Left forelimb (tissue), 1 donor: ENCODE measurements around the gene PRKAR1B.

ENCODE experiments used
- DNase-seq: peaks from one replicate; pipeline ENCODE4 v3.0.0-alpha.2; 2018; ENCODE audit warnings: low spot score

PRKAR1B gene

DNA sequence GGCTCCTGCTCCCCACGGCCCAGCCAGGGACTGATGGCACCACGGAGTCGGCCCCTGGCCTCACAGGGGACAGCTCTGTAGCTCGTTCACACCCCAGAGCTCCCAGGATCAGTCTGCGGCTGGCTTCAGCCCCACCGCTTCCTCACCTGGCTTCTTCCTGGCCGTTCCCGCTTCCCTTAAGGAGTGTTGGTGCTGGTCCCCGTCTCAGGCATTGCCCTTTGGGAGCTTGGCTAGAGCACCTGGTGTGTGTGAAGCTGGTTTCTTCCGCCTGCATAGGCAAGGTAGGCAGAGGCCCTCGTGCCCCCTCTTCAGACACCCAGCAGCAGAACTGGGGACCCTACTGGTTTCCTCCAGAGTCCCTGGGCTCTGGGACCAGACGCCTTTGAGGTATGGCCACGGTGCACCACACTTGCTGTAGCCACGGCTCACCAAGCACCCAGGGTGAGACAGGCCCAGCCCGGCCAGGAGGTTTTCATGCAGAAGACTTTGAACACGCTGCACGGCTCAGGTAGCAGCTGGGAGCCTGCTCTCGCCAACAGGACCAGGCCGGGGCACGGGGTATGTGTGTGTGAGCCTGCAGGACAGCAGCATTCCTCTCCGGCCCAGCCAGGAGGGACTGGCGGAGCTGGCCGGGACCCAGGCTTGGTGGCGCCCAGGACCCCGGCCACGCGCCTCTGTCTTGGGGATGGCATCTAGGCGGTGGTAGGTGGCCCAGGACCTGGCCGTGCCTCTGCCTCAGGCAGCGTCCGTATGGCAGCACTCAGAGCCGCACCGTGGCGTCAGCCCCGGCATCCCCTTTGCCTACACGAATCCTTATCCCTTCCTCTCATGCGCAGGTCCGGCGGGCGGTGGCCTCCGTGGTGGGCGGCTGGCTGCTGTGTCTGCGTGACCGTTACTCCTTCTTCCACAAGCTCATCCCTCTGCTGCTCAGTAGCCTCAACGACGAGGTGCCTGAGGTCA is 13.2 kb upstream of the PRKAR1B start:
- DNase-seq = peak; percentile 59

DNA sequence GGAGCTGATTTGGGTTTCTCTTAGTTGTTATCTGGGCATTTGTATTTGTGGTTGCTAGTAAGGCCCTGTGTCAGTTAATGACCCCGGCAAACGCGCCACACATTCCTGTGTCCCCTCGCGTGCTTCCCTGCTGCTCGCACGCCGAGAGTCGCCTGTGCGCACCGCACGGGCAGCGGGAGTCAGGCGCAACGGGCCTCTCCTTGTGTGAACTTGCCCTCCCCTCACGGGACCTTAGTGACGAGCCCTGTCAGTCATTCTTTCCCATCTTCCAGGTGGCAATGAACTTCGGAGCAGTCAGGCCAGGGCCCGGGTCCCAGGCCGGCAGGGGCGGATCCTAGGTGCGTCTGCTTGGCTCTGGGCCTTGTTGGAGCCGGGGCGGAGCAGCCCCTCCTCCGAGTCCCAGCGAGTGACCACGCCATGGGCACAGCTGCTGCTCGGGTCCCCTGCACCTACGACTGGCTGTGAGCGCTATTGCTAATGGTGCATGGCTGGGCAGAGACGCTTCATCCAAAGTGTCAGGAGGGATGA is 12.4 kb upstream of the PRKAR1B start:
- peak; percentile 62 for DNase-seq

GRCh38 chr7:738723-739454 is 11.8 kb upstream of the PRKAR1B start:
- no peak for DNase-seq

DNA sequence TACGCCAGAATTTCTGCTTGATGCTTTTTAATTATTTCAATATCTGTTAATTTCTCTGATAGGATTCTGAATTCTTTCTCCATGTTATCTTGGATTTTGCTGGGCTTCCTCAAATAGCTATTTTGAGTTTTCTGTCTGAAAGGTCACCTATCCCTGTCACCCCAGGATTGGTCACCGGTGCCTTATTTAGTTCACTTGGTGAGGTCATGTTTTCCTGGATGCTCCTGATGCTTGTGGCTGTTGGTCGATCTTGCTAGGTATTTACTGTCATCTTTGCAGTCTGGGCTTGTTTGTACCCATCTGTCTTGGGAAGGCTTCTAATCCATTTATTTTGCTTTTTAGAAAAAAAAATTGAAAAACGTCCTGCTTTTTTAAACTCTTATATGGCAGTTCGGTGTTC is 11.2 kb upstream of the PRKAR1B start:
- DNase-seq = no peak

- no peak for DNase-seq
Observed at GRCh38 chr7:734808-735207, 7.7 kb upstream of the PRKAR1B start.

DNA sequence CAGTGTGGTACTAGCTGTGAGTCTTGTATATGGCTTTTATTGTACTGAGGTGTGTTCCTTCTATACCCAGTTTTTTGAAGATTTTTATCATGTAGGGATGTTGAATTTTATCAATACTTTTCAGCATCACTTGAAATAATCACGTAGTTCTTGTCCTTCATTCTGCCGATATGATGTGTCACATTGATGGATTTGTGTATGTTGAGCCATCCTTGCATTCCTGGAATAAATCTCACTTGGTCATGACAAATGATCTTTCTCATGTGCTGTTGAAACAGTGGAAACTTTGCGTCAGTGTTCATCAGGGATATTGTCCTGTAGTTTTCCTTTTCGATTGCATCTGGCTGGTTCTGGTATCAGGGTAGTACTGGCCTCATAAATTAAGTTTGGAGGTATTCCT is 7.1 kb upstream of the PRKAR1B start:
- no peak for DNase-seq

GRCh38 chr7:732556-732955 is 5.5 kb upstream of the PRKAR1B start:
- no peak for DNase-seq

GRCh38 chr7:732094-732541 is 5.0 kb upstream of the PRKAR1B start:
- no peak for DNase-seq

- peak; percentile 30 for DNase-seq
Observed at GRCh38 chr7:731440-732085, 4.5 kb upstream of the PRKAR1B start.

DNA sequence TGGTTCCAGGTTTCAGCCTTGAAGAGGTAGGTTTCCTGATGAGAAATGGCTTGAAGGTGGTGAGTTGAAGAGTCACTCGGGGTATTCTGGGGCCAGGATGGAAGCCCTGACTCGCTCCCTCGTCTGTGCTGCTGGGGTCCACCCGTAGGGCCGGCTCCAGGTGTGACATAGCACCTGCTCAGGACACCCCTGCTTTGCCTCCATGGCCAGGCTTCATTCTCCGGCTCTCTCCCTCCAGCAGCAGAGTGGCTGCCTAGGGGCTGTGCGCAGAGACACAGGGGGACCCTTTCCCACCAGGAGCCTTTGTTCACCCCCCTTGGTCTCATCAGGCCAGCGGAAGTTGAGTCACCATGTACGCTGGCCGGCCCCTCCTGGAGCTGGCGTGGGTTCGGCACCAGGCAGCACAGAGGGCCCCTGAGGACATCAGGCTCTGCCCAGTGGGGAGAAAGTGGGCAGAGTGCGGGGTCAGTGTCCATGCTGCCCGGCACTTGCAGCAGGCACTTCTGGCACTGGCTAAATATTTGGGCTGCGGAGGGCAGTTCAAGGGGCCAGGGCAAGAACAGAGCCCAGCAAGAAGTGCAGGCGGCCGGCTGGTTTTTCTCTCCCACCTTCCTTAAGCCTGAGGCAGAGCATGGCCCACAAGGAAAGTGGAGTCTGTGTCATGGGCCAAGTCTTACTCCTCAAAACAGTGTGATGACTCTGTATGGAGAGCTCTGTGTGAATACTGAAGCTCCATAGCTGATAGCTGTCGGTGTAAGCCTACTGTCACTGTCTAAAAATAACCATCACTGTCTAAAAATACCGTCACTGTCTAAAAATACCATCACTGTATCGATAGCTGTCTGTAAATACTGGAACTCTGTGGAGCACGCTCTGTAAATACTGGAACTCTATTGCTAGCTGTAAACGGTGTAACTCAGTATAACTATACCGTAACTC is 3.7 kb upstream of the PRKAR1B start:
- peak; percentile 55 for DNase-seq

DNA sequence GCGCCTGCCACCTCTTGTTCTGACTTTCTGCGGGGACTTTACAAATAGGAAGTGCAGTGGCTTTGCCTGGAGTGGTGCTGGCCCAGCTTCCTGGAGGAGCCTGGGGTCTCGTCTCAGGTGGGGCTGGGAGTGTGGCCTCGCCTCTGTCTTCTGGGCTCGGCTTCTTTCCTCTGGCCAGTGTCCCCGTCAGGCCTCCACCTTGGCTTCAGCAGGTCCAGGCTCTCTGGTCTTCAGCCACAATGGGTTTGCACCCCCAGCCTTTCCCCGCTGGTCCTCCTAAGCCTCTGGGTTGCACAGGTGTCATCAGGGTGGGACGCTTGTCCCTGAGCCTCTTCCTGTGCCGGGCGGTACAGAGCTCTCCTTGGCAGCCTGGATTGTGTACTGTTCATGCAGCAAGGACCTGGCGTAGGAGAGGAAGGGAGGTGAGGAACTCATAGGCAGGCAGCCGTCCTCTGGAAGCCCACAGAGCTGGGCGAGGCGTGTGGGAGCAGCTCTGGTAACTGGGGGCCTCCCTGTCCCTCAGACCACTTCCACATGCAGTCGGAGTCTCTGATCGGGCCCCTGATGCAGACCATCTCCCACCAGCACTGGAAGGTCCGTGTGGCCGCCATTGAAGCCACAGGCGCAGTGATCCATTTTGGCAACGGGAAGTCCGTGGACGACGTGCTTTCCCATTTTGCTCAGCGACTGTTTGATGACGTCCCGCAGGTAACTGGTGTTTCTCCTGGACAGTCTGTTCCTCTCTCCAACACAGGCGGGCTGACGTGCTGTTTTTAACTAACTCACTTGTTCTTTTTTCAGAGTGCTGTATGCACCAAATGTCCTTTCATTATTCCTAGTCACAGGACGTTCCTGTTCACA is 2.3 kb upstream of the PRKAR1B start:
- DNase-seq = peak; percentile 52

GRCh38 chr7:728602-729001 is 1.5 kb upstream of the PRKAR1B start:
- peak; percentile 31 for DNase-seq

GRCh38 chr7:727806-728460 is 852 bp upstream of the PRKAR1B start:
- no peak for DNase-seq

- no peak for DNase-seq
Observed at GRCh38 chr7:726854-727103, 302 bp downstream of the PRKAR1B start.

DNA sequence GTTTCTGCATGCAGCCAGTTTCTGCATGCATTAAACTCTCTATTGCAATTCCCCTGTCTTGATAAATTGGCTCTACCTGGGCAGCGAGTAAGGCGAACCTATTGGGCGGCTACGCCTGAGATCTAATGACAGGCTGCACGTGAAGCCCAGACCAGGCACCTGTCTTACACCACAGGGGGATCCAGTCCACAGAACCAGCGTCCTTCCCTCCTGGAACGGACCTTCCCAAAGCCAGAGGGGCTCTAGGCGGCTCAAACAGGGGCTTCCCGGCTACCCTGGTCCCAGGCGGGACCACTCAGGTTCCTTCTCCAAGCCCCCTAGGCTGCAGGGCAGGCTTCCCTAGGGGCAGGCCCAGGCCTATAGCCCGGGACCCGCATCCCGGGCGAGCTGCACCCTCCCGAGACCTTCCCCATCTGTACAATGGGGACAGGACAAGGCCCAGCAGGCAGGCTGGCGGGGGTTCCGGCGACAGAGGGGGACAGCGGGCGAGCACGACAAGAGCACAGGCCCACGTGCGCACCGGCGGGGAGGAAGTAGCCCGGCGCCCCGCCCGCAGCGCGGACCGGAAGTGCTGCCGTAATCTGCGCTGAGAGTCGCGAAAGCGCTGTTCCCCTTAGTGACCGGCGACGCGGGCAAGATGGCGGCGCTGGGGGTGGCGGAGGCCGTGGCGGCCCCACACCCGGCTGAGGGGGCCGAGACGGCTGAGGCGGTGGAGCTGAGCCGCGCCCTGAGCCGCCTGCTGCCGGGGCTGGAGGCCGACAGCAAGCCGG is 812 bp downstream of the PRKAR1B start, which contains the start of gene DNAAF5:
Gene DNAAF5 (plus strand): TSS at position 616 of the 770 bp plus-strand sequence. CDS start 22 bp downstream, at position 638.
- peak; percentile 91 for DNase-seq

DNA sequence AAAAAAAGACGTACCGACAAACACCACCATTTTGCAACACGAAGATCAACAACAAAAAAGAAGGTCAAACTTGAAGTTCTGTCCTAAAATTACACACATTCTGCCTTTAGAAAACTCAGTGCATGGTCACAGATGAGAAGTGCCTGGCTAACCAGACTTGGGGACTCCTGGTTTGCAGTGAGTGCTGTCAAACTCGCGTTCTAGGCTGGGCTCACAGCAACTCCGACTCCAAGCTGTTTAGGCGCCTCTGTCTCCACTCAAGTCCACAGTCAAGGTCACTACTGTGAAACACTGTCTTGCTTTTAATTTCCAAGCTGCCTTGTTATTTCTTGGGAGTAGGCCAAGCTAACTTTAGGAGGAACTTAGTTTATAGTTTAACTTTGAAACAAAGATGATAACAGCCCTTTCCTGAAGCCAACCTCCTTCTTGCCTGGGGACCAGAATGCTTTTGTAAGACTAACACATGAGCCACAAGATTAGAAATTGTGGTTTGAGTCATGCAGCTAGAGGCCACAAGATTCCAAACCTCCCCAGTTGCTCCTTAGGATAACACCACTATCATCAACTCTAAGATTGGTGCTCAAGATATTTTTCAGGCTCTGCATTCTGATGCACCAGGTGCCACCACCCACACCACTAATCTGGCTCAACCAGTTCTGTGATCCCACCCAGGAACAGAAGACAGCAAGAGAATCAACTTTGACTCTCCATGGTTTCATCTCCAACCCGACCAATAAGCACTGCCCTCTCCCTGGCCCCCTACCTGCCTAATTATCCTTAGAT is 1.7 kb downstream of the PRKAR1B start:
- DNase-seq = no peak

DNA sequence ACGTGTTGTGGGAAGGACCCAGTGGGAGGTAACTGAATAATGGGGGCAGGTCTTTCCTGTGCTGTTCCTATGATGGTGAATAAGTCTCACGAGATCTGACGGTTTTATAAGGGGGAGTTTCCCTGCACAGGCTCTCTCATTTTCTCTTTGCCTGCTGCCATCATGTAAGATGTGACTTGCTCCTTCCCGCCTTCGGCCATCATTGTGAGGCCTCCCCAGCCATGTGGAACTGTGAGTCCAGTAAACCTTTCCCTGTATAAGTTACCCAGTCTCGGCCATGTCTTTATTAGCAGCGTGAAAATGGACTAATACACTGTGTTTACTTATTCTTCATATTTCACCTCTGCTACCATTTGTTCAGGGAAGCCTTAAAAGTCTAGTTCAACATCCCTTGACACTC is 2.8 kb downstream of the PRKAR1B start:
- DNase-seq = no peak

GRCh38 chr7:723541-723940 is 3.5 kb downstream of the PRKAR1B start:
- no peak for DNase-seq
